GM15510 (cell line): ENCODE measurements around the gene WFS1.

Experiments
- POLR2A ChIP-seq: IDR thresholded peaks from 3 replicates; pipeline ENCODE4 v1.6.1; 2011; ENCODE audit warnings: borderline replicate concordance; ENCODE audit not compliant: insufficient read length; ENCODE audit errors: extremely low read depth

WFS1 gene

DNA sequence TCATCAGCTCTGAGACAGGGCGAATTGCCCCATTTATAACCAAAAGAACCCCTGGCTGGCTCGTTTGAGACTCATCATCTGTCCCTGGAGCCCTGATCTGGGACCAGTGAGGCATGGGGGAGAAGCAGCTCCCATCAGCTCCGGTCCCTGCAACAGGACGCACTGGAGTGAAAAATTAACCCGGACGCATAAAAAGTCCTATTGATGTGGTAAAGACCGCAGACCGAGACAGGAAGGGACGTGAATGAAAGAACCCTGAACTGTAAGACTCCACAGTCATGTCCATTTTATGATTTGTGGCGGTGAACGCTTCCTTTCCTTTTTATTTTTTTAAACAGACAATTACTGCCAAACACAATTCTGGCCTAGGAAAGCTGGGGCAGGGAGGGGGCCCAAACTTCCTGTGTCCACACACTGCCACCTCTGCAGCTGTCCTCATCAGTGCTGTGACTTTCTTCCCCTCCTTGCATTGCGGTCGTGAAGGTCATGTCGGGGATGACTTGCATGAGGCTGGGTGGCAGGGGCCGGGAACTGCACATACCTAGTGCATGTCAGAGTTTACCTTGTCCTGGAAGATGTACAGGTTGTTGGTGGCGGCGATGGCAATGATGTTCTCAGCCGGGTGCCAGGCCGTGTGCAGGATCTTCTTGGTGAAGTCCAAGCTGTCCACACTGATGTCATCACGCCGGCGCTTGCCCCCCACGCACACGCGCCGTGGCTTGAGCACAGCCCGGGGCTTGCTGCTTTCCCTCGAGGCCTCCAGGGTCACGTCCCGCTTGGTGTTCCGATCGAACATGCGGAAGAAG lies 53.3 kb downstream of the WFS1 start:
- TF ChIP-seq POLR2A: no peak

GRCh38 chr4:6324461-6324998 lies 54.9 kb downstream of the WFS1 start:
- no peak for TF ChIP-seq POLR2A

DNA sequence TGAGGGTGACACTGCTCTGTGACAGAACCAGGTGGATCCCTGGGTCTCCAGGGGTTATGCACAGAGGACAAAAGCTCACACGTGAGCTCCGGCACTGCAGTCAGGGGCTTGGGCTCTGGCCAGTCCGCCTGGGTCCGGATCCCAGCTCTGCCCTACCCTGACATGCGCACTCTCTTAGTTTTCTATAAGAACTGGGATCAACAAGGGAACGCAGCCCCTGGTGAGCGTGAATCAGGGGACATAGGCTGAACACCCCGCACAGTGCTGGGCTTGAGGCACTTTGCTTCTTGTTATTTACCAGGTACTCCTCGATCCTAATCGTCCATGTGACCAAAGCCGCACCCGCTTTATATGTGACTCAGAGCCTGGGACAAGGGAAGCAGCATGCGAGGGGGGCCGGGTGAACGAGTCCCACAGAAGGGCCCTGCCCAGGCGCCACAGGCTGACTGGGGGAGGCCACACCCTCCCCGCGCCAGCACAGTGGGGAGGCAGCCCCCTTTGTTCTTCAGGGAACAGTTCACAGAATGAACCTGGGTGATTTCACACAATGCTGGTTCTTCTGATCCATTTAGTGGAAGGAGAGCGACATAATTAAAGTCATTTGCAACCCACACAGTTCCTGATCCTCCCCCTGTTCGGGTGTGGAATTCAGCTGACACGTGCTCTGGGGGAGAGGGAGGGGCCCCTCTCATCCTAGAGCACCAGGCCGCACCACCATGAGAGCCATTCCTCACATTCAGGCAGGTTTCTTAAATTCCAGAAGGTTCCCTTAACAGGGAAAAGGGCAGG lies 55.5 kb downstream of the WFS1 start:
- no peak for TF ChIP-seq POLR2A

DNA sequence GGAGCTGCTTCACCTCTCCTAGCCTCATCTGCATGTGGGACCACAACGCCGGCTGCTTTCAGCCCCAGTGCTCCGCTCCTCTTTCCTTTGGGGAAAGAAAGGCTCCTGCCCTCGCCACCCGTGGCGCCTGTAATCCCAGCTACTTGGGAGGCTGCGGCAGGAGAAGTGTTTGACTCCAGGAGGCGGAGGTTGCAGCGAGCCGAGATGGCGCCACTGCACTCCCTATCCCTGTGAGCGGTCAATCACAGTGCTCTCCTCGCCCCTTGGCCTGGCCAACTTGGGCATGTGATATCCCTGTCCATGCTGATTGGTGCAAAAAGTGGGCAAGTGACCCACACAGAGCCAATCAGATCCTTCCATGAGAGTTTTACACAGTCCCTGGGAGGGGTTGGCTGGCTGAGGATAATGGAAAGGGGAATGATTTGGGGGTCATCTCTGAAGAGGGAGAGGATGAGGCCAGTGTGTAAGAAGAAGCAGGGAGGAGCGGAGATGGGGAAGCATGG lies 56.2 kb downstream of the WFS1 start:
- TF ChIP-seq POLR2A: no peak

GRCh38 chr4:6326312-6327060 lies 56.8 kb downstream of the WFS1 start:
- no peak for TF ChIP-seq POLR2A

DNA sequence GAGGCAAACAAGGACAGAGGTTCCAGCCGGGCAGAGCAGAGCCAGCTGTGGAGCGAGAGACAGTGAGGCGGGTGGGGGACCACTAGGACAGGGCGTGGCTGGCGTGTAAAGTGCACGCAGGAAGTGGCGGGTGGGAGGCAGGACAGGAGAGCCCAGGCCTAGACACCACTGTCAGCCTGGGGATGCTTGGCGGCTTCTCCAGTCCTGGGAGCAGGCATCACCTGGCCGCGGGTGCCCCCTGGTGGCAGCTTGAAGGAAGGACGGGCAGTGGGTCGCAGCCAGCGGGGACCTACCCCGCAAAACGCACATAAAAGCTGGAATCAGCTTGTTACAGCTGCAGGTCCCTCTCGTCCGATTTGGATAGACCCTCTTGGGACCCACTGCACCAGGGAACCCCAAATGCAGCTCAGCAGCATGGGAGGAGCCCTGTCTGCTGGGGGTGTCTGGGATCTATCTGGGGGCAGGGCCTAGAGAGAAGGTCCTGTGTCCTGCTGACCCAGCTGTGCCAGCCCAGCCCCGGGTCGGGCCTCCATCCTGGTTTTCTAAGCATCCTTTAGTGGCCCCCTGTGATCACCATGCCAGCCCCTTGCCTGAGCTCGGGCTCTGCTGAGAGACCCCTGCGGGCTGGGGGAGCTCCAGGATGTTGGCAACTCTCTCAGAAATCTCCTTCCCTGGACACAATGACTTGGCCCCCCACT lies 57.7 kb downstream of the WFS1 start:
- TF ChIP-seq POLR2A: no peak

- TF ChIP-seq POLR2A: no peak
Measured at GRCh38 chr4:6328526-6328925, 58.9 kb downstream of the WFS1 start.

DNA sequence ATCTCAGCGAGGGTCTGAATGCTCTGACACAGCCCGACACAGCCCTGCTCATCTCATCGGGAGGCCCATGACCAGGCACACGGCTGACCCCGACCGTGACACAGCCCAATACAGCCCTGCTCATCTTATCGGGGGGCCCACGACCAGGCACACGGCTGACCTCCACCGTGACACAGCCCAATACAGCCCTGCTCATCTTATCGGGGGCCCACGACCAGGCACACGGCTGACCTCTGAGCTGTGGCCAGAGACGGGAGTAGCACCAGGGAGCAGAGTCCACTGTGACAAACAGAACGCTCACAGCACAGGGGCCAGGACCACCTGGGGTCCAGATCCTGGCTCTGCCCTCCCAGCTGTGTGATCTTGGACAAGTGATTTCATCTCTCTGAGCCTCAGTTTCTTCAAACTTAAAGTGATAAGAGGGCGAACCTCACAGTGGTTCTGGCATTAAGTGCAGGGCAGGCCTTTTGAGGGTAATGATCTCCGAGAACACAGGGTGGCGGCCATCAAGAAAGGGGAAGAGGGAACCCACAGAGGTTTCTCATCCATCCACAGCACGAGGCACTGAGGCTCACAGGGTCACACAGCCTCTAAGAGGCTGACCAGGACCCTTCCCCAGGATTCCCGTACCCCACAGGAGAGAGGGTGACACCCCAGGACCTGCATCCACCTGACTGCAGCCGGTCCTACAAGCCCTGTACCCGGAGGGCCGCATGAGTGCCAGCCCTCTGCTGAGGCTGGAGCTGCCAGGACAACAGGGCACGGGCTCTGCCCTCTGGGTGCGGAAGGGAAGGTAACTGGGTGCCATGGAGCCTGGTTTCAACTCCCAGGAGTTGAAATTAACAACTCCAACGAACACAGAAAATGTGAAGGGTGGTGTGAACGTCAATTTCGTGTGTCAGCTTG lies 60.1 kb downstream of the WFS1 start:
- no peak for TF ChIP-seq POLR2A

DNA sequence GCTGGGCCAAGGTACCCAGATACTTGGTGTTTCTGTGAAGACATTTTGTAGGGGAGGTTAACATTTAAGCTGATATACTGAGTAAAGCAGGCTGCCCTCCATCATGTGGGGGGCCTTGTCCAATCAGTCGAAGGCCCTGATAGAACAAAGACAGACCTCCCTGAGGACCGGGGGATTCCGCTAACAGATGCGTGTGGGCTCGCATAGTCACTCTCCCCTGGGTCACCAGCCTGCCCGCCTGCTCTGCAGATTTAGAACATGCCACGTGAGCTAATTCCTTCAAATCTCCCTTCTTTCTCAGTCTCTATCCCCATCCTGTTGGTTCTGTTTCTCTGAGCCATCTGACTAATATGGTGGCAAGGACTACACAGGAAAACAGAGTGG lies 60.7 kb downstream of the WFS1 start:
- no peak for TF ChIP-seq POLR2A

- TF ChIP-seq POLR2A: no peak
Measured at GRCh38 chr4:6331018-6331417, 61.4 kb downstream of the WFS1 start.

GRCh38 chr4:6331468-6331867 lies 61.8 kb downstream of the WFS1 start:
- TF ChIP-seq POLR2A: no peak

DNA sequence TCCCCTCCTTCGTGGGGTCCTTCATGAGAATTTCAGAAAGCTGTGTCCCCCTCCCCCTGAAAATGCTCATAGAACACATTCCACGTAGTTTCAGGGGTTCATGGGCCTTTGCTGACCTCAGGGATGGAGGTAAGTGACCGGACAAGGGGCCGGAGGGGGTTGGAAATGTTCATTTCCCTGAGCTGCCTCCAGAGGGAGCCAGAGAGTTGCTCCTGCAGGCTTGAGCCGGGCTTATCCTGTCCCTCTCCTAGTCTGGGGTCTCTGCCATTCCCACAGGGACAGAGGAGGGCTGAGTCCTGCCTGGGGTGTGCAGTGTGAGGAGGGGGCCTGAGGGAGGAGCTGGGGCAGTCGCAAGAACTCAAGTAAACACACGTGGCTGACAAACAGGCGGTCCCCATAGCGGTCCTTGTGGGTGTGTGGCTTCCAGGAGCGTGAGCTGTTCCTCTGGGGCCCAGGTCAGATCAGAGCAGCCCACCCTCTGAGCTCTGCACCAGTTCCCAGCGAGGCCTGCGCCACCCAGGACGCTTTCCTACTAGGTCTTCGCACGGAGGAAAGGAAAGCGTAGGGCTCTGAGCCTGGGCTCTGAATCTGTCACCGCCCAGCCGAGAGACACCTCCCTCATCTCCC lies 62.5 kb downstream of the WFS1 start:
- TF ChIP-seq POLR2A: no peak

DNA sequence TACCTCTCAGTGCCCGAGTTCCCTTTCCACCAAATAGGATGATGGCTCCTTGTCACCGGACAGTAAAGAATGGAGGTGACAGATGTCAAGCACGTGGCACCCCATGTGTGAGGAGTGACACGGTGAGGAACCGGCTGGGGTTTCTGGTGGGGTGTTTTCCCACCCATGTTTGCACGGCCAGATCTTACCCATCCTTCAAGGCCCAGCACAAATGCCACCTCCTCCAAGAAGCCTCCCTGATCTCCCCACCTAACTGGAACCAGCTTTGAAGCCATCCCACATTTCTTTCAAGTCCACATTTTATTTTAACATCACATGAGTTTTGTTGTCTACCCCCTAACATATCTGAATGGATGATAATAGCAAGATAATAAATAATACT lies 63.0 kb downstream of the WFS1 start:
- TF ChIP-seq POLR2A: no peak
